CD4-positive, alpha-beta T cell treated with Interleukin-17A for 1 hour (primary cell): ENCODE data around the gene OR2AT4.
"Not testable (repeated sequence)": the region's sequence is repeated elsewhere in the genome, so short reads cannot be mapped to it uniquely, and the experiment has no call there.

Experiments
- DNase-seq: peaks from one replicate; pipeline ENCODE4 v3.0.0-alpha.2; 2020

Gene OR2AT4

DNA sequence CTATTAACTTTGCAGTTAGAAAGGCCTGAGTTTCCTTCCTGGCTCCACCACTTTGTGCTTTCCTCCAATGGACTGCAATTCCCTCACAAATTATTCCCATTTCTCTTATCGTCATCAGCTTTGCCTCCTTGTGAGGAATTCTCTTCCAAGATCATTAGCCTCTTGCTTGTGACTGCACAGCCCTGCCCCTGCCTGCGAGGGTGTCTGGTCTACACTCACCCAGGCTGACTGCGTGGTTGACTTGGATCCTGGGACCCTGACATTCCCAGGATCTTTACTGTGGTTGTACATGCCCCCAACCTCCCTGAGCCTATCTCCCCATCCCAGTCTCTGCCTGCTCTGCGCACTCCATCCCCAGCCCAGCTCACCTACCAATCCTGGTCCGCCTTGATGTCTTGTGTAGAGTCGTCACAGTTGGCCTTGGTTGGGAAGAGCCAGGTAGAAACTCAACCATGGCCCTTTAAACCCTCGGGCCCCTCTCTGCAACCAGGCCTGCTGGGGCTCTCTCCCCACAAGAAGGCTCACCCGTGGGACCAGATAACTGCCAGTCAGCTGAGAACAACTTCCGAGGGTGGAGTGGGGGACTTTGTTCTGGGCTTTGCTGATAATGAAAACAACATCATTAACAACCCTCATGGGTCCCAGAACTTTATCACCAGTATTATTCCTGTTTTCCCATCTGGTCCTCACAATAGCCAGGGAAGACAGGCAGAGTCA lies at the start of gene OR2AT4:
Gene OR2AT4, minus strand, starts transcription at position 421 of the 717 bp plus-strand sequence.
- DNase-seq: no peak

DNA sequence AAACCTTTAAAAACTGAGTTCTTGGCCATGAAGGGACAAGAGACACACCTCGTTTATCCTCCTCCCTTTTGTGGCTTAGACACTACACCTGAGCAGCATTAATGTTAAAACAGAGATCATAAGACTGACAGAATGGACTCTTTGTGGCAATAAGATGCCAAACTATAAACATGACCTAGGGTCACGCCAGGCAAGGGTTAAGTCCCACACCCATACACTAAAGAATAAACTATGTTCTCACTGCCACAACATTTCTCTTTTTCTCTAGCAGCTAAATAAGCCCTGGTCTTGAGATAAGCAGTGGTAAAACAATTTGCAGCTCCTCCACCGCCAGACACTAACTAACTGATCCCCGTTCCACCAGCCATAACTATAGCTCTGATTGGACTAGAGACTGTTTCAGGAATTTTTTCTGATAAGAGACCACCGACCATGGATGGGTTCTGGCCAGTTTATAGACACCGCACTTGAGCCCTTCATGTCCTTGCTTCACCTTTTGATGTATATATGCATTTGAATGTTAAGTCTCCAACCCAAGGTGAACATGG lies 49.4 kb upstream of the OR2AT4 start:
- no peak for DNase-seq

DNA sequence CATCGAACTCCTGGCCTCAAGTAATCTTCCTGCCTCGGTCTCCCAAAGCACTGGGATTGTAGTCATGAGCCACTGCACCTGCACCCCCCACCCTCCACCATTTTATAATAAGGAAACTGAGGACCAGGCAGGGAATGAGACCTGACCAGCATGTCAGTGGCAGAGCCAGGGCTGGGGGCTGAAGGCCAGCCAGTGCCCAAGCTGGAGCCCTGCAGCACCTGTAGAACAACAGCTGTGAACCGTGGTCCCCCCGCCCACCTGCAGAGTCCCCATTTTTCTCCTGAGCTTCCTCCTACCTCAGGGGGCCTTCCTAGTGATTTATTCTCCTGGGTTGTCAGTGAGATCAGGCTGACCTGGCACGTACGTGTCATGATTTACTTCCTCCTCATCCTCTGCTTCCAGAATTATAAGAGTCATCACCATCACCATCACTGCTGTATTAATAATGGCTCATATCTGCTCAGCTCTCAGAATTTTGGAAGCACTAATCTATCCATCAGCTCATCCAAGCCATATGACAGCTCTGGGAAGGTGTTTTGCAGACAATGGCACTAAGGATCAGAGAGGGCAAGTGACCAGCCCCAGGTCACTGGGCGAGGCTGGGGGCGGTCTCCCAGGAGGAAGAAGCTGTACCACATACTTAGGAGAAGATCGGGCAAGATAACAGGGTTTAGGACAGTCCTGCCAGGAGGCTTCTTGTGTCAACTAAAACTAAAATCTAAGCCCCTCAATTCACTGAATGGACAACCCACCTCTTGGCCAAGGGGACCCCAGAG lies 48.7 kb upstream of the OR2AT4 start:
- no peak for DNase-seq

DNA sequence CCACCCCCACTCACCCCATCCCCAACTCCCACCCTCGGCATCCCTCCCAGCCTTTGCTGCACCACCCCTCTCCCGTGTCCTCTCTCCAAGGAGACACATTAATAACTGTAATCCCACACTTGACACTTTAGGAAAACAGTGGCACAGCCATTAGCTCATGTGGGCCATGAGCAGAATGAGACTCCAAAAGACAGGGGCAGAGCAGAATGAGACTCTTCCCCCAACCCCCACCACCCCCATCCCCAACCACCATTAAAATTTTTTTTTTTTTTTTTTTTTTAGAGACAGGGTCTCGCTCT lies 48.0 kb upstream of the OR2AT4 start:
- no peak for DNase-seq

DNA sequence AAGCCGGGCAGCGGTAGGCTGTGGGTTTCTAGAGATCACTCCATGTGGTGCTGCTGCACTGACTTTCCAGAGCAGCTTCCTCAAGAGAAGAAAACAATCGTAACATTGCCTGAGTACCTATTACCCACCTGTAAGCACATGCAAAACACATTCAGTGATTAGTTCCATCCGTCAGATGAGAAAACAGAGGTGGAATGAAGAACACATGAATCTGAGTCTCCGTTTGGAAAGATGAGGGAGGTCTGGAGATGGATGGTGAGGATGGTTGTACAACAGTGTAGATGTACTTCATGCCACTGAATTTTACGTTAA lies 46.7 kb upstream of the OR2AT4 start:
- no peak for DNase-seq

DNA sequence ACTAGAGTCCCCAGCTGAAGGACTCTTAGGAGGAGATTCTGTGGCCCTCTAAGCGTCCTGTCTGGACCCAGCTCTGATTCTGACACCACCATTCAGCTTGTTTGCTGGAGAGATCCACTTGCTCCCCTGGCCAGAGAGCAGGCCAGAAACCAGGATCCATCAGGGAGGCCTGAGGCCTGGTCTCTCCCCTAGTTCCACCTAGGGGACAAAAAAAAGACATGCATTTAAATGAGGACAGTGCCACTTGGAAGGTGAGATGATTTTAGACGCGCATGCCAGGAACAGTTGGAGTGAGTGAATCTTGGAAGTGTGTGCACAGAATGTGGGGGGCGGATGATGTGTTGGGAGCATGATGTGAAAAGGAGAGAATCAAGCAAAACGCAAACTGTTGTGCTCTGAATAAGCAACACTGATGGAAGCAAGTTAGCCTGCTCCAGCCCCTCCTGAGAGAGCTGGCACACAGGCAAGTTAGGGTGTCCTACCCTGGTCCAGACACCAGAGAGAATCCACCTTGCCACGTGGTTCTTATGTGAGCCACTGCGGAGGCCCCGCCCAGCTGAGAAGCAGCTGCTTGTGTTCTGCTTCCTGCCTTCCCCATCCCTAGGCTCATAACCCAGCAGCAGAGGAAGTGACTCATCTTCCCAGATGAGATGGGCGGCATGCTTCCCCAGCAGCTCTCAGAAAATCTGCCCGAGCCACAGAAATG lies 46.2 kb upstream of the OR2AT4 start:
- DNase-seq: peak; percentile 78

DNA sequence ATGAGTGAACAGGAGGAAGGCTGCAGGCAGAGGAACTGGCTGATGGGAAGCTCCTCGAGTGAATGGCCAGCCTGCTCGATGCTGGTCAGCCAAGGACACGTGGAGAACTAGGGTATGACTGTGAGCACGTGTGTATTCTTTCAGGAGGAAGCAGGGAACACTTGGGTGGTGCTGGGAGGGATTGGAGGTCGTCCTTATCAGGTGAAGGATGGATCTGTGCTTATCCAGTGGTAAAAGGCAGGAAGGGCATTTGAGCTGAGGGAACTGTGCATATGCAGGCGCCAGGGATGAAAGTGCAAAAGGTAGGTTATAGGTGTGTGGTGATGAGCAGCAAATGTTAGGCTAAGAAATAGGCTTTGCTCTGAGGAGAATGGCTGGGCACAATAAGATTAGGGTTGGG lies 44.5 kb upstream of the OR2AT4 start:
- no peak for DNase-seq

DNA sequence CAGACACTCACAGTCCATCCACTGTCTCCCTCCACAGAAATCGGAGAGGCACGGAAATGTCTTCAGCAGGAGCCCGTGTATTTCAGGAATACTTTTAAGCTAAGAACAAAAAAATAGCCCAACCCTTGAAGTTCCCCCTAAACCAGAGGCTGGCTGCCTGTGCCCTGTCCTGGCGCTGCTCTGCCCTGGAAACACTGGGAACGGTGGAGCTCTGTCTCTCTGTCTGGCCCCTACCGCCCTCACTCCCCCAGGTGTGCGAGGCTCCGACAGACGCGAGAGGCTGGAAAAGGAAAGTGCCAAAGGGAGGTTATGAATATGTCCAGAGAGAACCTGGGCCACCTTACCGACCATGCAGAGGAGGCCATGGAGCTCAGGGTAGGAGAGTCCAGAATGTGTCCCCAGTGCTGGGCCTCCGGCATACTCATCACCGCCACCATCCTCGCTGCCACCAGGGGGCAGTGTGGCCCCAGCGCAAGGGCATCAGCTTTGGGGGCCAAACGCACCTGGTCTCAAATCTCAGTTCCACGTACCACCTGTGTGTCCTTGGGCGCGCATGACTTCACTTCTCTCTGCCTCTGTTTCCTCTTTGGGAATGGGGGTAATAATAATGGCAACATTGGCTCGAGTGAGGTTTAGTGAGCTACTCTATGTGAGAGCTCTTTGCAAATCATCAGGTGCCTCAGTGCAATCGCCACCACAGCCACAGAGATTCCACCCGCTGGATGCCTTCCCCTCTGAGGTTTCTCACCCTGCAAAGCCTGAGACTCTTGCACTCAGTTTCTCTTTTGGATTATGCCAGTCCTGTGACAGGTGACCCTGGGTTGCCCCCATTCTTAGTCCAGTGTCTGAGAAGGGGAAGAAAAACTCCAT lies 43.8 kb upstream of the OR2AT4 start:
- peak; percentile 78 for DNase-seq

DNA sequence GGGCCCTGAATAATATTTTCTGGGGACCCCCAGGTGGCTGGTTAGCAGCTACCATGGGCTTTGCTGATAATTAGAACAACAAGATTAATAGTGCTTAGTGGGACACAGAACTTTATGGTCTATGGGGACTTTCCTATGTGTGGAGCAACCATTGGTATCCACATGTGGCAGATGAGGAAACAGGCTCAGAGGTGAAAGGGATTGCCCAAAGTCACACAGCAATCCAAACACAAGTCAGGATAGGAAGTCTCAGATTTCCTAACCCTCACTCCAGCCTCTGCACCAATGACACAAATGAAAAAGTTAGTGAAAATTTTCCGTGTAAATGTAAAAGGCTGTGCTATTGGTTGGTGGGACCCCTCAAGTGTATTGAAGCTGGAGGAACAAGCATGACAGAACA lies 39.0 kb upstream of the OR2AT4 start:
- DNase-seq: no peak

DNA sequence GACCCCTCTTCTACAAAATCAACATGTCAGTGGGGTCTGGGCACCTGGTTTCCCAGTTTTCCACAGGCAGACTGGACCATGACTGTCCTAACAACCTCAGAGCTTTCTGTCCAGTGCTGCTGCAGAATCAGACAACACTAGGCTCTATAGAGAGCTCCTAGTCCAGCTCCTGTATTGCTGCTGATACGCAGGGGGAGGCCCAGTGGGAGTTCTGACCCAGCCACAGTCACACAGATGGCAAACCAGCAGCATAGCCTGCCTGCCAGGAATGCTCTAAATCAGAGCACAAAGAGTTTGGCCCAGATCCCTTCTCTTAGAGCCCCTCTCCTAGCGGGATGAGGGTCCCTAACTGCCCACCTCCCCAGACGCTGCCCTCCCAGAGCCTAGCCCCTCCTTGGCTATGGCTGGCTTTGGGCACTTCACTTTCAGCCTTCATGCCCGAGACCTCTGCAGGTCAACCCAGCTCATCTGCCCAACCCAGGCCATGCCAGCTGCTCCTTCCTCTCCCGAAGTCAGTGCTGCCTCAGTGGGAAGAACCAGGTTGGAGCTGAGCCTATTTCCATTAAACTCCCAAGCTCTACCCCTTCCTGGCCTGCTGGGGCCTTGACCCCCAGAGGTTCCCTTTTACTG lies 38.5 kb upstream of the OR2AT4 start:
- DNase-seq: no peak

DNA sequence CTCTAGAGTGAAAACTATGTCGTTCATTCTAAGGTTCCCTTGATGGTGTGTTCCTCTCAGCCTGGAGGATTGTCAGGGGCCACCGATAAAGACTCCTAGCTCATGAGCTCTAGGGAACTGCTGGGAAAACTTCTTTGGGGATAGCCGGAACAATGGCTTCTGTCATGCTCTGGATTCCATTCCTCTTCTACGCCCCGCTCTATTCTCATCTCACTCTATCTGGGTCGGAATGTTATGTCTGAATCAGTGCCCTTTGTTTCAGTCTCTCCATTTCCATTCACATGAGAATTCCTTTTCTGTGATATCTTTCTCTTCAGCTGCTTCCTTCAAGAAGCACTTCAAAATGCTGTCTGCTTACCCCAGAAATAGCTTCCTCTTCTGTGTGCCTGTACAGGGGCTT lies 37.3 kb upstream of the OR2AT4 start:
- no peak for DNase-seq

DNA sequence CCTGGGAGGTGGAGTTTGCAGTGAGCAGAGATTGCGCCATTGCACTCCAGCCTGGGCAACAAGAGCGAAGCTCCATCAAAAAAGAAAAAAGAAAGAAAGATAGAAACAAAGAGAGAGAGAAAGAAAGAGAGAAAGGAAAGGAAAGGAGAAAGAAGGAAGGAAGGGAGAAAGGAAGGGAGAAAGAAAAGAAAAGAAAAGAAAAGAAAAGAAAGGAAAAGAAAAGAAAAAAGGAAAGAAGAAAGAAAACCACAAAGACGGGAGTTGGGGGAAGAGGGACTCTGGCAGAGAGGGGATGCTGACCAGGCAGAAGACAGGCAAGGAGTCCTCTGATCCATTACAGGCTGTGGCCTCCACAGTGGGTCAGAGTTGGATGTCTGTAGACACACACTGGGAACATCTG lies 35.4 kb upstream of the OR2AT4 start:
- DNase-seq: no peak

DNA sequence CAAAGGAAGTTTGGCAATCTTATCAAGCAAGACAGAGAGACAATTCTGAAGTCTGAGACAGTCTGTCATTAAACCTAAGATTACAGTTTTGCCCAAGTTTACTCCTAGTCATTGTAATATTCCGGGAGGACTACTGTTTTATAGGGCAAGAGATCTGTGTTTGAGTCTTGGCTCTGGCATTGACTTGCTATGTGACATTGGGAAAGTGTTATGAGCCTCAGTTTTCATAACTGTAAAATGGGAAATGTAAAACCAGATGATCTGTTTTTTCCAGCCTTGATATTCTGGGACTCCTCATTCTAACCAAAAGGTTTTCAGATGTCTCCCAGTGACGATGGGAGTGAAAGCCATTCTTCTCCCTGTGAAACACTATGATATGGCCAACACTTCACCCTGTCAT lies 29.9 kb upstream of the OR2AT4 start:
- no peak for DNase-seq

DNA sequence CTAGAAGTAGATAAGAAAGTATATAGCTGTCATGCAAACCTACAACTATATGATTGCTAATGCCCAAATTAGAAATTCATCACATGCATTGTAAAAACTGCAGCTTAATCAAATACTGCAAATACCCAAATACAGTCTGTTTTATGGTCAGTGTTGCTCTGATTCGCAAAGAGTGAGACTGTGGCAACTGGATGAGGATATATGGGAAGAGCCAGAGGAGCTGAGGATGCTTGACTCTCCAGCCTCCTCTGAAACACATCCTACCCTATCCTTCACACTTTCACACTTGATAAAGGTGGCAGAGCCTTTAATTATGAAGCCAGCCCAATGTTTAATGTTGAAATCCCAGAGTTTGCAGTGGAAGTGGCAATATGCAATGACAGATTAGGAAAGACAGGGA lies 21.9 kb upstream of the OR2AT4 start:
- no peak for DNase-seq

DNA sequence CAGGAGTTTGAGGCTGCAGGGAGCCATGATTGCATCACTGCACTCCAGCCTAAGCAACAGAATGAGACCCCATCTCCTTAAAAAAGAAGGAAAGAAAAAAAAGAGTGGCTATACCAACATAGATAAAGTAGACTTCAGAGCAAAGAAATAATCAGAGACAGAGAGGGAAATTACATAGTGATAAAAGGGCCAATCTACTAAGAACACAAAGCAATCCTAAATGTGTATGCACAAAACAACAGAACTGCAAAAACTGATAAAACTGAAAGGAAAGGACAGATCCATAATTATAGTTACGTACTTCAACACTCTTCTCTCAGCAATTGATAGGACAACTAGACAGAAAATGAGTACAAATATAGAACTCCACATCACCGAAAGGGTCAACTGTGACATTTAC lies 17.8 kb upstream of the OR2AT4 start:
- no peak for DNase-seq

DNA sequence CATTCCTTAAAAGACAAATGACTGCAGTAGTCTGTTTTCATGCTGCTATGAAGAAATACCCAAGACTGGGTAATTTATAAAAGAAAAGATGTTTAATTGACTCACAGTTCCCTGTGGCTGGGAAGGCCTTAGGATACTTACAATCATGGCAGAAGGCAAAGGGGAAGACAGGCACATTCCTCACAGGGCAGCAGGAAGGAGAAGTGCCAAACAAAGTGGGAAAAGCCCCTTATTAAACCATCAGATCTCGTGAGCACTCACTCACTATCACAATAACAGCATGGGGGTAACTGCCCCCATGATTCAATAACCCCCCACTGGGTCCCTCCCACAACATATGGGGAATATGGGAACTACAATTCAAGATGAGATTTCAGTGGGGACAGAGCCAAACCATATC lies 16.4 kb upstream of the OR2AT4 start:
- no peak for DNase-seq

DNA sequence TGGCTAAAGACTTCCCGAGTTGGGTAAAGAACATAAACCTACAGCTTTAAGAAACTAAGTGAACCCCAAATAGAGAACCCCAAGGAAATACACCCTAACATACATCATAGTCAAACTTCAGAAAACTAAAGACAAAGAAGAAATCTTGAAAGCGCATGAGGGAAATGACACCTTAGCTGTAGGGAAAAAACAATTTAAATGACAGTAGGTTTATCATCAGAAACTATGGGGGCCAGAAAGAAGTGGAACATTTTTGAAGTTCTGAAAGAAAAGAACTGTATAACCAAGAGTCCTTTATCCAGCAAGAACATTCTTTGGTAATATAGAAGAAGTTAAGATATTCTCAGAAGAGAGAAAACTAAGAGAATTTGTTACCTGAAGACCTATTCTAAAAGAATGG lies 15.5 kb upstream of the OR2AT4 start:
- no peak for DNase-seq

DNA sequence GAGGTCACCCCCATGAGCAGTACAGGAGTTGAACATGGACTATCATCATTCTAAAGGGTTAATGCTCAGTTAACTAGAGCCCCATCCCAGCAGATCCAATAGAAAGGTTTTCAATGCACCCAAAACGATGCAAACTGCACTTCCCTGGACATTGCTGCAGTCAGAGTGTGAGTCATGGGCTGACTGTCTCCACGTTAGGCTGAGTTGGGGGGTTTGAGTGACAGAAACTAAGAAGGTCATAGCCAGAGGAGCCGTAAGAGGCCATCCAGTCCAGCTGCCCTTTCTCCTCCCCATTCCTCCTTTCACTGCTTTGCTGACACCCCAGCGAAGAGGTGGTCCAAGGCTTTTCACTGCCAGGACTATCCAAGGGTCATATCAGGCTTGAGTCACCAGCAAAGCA lies 10.5 kb upstream of the OR2AT4 start:
- no peak for DNase-seq

DNA sequence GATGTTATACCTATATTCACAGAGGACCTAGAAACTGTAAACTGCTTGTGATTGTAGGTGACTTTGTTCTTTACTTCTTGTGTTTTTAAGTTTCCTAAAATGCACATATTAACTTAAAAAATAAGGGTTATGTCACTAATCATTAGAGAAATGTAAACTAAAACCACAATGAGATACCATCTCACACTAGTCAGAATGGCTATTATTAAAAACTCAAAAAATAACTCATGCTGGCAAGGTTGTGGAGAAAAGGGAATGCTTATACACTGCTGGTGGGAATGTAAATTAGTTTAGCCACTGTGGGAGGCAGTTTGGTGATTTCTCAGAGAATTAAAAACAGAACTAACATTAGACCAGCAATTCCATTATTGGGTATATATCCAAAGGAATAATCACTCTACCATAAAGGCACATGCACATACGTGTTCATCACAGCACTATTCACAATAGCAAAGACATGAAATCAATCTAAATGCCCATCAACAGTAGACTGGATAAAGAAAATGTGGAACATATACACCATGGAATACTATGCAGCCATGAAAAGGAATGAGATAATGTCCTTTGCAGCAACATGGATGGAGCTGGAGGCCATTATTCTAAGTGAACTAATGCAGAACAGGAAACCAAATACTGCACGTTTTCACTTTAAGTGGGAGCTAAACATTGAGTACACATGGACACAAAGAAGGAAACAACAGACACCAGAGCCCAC lies 9.4 kb upstream of the OR2AT4 start:
- DNase-seq: not testable (repeated sequence)

DNA sequence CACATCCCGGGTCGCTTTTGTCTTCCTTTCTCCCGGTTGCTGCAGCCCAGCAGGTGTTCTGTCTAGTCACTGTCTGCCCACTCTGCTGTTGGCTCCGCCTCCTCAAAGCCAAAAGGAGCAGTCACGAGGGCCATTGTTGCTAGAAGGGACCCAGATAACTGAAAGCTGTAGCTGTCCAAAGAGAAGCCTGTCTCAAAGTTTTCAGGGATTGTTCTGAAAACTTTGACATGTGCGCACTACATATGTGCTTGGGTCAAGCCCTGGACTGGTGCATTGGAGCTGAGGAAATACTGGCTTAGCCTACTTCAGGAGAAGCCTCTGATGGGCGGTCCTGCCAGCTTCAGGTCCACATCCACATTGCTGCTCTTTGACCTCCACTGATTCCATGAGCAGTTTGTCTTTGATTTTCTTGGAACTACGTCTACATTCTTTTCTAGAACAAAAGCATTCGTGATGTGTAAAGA lies 8.8 kb upstream of the OR2AT4 start:
- no peak for DNase-seq

DNA sequence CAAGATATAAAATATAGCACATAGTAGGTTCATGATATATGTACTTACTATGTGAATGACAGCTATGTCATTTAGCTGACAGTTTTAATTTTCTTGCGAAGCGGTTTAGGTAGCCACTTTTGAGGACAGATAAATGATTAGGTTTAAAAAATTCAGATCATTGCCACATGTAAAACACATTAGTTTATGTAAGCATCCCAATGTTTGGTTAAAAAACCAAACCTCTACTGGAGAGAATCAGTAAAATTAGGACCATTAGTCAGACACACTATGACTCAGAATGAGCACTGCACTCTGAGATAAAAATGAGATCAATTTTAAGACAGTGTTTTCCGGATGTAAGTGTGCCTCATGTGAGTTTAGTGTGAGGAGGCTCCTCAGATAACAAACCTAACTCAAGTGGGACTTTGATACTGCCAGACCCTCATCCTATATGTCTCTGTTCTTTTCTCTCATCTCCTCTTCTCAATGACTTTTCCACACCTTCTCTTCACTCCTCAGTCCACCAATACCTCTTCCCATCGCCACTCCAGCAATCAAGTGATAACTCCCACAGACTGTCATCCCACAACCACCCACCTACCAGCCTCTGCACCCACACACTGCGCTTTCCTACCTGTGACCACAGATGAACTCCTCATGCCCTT lies 6.8 kb upstream of the OR2AT4 start:
- no peak for DNase-seq
